Suppressor macrophage treated with lipopolysaccharide for 4 hours (primary cell): ENCODE results near the gene FBLIM1.
A peak's percentile ranks its signal among the peaks of the same experiment; 100 is the strongest.

ENCODE experiments used
- DNase-seq: peaks from one replicate; pipeline ENCODE4 v3.0.0-alpha.2; 2020

Gene FBLIM1

GRCh38 chr1:15748690-15749398 is 9.8 kb upstream of the FBLIM1 start:
- DNase-seq: no peak

GRCh38 chr1:15749399-15750291 is 8.9 kb upstream of the FBLIM1 start:
- DNase-seq: no peak

DNA sequence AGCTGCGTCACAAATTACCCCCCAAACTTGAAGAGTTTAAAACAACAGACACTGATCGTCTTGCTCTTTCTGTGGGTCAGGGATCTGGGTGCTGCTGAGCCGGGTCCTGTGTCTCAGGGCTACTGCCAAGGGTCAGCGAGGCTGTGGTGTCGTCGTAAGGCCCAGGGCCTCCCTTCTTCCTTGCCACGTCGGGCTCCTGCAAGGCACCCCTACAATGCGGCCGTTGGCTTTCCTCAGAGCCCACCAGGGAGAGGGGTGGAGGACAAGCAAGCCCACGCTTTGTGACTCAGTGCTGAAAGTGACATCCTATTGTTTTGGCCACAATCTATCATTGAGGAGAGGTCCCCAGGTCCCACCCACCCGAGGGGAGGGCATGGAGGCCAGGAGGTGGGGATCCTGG is 7.7 kb upstream of the FBLIM1 start:
- no peak for DNase-seq

DNA sequence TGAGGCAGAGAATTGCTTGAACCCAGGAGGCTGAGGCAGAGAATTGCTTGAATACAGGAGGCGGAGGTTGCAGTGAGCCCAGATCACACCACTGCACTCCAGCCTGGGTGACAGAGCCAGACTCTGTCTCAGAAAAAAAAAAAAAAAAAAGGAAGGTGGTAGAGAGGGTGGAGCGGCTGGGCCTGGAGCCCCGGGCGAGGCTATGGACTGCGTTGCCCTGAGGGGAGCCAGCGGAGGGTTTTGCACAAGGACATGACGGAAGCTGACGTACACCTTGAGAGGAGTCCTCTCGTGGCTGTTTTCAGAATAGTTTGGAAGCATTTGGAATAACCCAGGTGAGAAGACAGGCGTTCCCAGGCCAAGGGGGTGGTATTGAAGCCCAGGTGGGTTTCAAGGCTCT is 6.9 kb upstream of the FBLIM1 start:
- DNase-seq: no peak

- no peak for DNase-seq
These were observed 4.8 kb upstream of the FBLIM1 start for GRCh38 chr1:15753776-15754175.

DNA sequence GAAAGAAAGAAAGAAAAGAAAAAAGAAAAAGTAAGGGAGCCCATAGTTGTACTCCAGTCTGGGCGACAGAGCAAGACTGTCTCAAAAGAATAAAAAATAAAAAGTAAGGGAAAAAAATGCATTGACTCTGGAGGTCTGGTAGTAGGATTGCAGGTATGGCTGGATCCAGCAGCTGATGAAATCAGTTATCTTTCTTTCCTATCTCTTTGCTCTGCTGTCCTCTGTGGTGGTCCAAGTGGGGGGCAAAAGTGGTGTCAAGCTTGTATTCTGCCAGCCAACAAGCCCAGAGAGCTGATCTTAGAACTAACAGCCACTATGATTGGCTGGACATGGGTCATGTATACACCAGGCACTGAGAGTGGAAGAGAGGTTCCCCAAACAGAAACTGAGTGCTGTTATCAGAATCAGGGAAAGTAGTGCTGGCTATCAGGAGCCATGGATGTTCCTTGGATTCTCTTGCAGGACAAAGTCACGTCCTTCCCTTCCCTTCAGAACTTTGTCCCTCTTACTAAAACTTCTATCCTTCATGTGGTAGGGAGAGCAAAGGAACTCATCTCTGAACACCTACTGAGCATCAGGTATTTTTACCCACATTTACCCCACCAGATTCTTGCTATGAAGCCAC is 3.5 kb upstream of the FBLIM1 start:
- DNase-seq: no peak

GRCh38 chr1:15755646-15756040 is 3.0 kb upstream of the FBLIM1 start:
- DNase-seq: no peak

DNA sequence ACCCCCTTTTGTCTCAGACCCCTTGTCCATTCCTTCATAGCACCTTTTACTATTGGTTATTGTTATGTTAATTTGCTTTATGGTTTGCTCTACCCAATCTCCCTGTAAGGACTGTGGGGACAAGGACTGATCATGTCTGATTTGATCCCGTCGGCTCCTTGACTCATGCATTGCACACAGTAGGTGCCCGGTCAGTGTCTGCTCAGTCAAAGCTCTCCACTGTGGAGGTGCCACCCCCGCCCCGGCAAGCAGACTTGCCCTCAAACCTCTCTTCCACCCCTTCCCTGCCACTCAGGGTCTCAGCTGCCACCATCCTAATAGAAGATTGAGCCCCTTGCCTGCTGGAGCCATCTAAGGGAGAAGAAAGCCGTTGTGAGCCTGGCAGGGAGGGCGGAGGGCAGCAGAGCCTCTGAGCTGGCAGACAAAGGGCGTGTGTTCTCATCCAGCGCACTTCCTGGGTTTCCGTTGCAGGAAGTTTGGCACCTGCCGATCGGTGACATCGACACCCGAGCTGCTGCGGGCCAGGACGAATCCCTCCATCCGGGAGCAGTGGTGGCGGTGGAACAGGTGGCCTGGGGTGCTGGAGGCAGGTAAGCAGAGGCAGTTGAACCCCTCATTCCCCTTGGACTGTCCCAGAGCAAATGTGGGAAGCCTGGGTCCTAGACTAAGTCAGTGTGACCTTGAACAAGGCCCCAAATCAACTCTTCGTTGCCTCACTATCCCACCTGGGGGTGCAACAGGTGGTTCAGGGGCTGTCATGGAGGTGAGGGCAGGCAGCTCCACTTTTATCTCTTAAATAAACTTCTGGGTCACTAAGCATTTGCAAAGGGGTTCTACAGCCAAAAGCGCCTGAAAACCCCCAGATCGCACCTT is 2.2 kb upstream of the FBLIM1 start:
- no peak for DNase-seq

GRCh38 chr1:15757016-15757543 is 1.5 kb upstream of the FBLIM1 start:
- DNase-seq: no peak

DNA sequence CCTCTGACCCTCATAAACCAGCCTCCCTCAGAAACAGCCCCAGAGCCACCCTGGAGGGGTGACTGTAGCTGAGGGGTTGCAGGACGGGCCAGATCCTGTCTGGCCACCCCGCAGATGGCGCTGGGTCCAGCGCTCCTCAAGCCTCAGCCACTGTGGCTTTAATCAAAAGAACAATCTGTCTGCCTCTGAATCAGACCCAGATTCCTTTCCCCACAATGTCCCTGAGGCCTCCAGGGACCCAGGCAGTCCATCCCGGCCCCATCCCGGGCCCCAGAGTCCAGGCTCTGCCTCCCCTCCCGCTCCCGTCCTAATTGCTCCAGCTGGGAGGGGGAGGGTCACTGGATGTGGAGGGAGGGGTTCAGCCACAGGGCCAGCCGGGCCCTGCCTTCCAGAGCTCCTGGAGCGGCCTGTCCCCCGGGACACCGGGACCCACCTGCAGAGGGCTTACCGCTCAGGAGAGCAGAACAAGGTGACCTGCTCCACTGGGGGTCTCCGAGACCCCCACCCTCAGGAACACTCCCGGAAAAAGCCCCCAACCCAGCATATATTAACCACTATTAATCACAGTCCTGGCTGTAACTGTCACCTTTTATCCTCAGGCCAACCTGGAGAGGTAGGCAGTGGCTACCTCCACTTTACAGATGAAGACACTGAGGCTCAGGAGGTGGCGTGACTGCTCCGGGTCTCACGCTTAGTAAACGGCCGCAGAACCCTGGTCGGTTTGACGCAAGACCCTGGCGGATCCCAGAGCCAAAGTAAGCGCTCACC is 836 bp upstream of the FBLIM1 start:
- DNase-seq: no peak

DNA sequence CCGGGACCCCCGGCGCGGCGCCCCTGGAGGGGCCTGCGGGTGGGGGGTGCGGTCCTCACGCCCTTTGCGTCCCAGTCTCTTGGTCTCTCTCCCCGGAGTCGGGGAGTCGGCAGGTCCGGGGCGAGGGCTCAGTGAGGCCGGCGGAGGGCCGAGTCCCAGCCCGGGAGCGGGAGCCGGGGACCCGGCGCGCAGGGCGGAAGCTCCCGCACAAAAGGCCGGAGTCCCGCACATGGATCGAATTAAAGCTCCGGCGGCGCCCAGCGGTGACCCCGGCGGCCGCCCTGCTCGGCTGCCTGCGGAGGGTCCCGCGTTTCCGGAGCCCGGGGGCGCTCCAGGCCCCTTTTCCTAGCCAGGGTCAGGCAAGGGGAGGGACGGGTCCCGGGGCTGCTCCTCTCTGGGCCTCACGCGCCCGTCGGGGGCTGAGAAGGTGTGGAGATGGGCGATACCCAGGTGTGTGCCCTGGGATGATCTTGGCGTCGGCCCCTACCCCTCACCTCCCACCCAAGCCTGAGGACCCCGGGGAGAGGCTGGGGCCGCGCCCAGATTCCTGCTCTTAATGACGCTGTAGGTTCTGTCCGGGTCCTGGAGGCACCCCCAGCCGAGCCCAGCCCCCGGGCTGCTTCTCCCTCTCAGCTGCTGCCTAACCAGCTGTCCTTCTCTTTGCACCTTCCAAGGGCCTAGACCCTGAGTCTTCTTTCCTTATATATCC is 512 bp downstream of the FBLIM1 start:
- peak; percentile 15 for DNase-seq

DNA sequence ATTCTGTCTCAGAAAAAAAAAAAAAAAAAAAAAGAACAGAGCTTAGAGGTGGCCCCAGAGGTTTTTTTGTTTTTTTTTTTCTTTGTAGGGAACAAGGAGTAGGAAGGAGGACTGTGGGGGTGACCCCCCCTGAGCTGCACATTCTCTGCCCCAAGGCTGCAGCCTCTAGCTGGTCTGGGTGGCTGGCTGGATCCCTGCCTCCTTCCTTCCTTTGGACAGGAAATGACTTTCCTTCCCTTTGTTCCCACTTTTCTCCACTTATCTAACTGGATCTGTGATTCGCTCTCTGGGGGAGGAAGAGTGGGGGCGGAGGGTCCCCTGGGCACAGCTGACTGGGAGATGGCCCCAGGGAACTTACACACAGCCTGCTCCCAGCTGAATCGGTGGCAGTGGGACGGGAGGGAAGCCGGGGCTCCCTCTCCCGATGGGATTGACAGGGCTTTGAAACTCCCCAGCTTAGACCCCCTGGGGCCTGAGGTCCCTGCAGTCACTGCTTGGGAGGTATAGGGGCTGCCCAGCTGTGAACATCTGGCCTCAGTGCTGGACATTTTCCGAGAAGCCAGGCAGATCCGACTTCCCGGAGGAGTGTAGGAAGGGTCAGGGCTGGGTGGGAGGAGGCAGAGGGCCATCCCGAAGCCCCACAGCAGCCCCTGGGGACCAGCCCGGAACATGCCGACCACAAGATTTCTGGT is 2.1 kb downstream of the FBLIM1 start:
- no peak for DNase-seq

- no peak for DNase-seq
These were observed 3.0 kb downstream of the FBLIM1 start for GRCh38 chr1:15761366-15762128.

DNA sequence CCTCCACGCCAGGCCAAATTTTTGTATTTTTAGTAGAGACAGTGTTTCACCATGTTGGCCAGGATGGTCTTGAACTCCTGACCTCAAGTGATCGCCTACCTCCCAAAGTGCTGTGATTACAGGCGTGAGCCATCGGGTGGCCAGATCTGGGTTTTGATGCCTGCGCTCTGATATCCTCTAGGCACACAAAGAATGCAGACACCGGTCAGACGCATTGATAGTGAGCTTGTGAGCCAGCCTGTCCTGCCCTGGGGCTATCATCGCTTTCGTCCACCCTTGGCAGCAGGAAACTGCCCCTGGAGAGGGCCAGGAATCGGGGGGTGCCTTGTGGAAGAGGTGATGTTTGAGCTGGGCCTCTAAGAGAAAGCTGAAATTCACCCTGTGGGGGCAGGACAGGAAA is 4.0 kb downstream of the FBLIM1 start:
- no peak for DNase-seq

DNA sequence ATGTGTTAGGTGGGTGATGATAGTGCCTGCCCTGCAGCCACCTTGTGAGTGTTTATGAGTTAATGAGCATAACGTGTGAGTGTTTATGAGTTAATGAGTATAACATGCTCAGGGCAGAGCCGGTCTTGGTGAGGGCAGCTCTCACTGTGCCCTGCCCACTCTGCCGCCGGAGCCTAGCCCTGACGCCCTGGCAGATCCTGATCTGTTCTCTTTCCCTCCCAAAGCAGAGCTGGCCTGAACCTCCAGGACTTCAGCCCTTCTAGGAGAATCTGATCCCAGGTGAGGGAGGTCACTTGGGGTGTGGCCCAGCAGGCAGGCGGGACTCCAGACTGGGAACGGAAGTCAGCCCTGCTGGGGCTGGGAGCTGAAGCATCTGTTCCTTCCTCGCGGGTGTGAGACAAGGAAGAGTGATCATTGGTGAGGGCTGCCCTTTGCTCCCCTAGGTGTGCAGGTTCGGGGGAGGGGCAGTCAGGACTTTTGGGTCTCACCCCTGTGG is 5.7 kb downstream of the FBLIM1 start:
- no peak for DNase-seq

GRCh38 chr1:15764890-15765289 is 6.3 kb downstream of the FBLIM1 start:
- DNase-seq: no peak

- no peak for DNase-seq
These were observed 7.0 kb downstream of the FBLIM1 start for GRCh38 chr1:15765495-15766194.

- no peak for DNase-seq
These were observed 9.3 kb downstream of the FBLIM1 start for GRCh38 chr1:15767941-15768340.

DNA sequence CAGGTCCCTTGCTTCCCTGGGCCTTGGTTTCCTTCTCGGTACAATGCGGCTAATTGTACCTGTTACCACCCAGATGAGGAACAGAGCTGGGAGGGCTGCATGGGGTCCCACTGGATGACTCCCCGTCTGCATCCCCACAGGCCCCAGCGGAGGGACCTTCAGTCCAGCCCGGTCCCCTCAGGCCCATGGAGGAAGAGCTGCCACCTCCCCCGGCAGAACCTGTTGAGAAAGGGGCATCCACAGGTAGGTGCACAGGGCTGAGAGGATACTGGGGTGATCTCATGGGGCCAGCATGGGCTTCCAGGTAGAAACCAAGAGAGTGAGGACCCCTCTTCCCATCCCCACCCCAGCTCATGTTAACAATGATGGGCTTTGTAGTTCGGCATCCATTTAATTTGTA is 9.8 kb downstream of the FBLIM1 start:
- DNase-seq: no peak
